ENCODE data around the gene CTU1. TPM values are rescaled to one million over a fixed set of nuclear protein-coding genes. Genes with fewer than 3 reads are reported as not detected.

The CTU1 gene
- total RNA-seq, 1 experiment from 2014 or later: 8.6 TPM

DNA sequence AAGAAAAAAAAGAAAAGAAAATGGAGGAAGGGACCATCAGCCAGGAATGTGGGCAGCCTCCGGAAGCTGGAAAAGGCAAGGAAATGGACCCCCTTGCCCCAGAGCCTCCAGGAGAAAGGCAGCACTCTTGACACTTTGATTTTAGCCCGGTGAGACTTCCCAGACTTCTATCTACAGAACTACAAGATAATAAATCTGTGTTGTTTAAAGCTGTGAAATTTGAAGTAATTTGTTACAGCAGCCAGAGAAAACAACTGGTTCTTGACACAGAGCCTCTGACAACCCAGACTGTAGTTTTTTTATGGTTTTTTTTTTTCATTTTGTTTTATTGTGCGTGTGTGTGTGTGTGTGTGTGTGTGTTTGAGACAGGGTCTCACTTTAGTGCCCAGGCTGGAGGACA is 7.6 kb downstream of the CTU1 start:
- Mint-ChIP-seq H3K4me3 (no peak overlapping the region), H3K9me3 (no peaks in the 10 kb centered on the region), H3K27me3 (ENCODE audit: low read depth) (no peaks in the 10 kb centered on the region), H3K27ac (no peak overlapping the region), H3K36me3 (peaks cover 7% of the 10 kb centered on the region; the same call in 1 of the 2 replicates), H3K4me1 (no peaks in the 10 kb centered on the region)
- ChIA-PET POLR2A (no interaction called here), CTCF (interaction anchor here (2.5 kb wide), 1 partner anchor 84 kb away, joined by 17 read pairs; no protein-coding TSS in a partner anchor)
- DNase-seq (ENCODE audit: low spot score) (no peak), ATAC-seq (no peak)
- TF ChIP-seq, protein P1, sequence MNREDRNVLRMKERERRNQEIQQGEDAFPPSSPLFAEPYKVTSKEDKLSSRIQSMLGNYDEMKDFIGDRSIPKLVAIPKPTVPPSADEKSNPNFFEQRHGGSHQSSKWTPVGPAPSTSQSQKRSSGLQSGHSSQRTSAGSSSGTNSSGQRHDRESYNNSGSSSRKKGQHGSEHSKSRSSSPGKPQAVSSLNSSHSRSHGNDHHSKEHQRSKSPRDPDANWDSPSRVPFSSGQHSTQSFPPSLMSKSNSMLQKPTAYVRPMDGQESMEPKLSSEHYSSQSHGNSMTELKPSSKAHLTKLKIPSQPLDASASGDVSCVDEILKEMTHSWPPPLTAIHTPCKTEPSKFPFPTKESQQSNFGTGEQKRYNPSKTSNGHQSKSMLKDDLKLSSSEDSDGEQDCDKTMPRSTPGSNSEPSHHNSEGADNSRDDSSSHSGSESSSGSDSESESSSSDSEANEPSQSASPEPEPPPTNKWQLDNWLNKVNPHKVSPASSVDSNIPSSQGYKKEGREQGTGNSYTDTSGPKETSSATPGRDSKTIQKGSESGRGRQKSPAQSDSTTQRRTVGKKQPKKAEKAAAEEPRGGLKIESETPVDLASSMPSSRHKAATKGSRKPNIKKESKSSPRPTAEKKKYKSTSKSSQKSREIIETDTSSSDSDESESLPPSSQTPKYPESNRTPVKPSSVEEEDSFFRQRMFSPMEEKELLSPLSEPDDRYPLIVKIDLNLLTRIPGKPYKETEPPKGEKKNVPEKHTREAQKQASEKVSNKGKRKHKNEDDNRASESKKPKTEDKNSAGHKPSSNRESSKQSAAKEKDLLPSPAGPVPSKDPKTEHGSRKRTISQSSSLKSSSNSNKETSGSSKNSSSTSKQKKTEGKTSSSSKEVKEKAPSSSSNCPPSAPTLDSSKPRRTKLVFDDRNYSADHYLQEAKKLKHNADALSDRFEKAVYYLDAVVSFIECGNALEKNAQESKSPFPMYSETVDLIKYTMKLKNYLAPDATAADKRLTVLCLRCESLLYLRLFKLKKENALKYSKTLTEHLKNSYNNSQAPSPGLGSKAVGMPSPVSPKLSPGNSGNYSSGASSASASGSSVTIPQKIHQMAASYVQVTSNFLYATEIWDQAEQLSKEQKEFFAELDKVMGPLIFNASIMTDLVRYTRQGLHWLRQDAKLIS (CRISPR knock-in tag; IDR thresholded peaks at IDR 0.05; ENCODE audit: borderline replicate concordance): no peak
- TF ChIP-seq, protein P2, sequence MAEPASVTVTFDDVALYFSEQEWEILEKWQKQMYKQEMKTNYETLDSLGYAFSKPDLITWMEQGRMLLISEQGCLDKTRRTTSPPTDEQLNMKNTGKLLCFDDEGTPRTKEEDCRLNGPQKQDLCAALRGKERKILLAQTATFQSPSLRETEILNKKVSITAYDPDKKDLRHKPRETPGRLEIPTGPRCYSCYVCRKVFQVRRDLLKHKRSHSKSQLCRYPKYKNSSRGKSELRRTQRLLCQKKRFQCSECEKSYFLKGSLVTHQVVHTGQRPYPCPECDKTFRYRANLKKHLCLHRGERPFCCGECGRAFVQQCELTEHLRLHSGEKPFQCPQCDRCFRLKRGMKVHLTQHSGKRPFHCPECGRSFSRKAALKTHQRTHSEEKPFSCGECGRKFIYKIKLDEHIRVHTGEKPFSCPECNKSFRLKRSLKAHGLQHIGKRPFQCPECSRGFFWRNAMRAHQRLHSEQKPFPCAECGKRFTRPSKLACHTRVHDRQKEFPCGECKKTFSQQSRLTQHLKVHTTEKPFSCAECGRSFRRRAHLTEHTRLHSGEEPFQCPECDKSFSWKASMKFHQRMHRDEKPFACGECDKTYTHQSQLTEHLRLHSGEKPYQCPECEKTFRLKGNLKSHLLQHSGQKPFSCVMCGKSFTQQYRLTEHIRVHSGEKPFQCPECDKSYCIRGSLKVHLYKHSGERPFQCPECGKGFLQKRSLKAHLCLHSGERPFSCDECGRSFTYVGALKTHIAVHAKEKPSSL (CRISPR knock-in tag; conservative IDR thresholded peaks at IDR 0.05): no peak
- TF ChIP-seq MYBL2 (CRISPR knock-in tag; IDR thresholded peaks at IDR 0.05): no peak
- TF ChIP-seq OVOL2 (CRISPR knock-in tag; IDR thresholded peaks at IDR 0.05; ENCODE audit: borderline replicate concordance): no peak
- no peak for TF ChIP-seq NFATC4 (CRISPR knock-in tag; IDR thresholded peaks at IDR 0.05)
- no peak for TF ChIP-seq ZNF423 (CRISPR knock-in tag; IDR thresholded peaks at IDR 0.05)
- TF ChIP-seq CDX4 (CRISPR knock-in tag; IDR thresholded peaks at IDR 0.05; ENCODE audit: borderline replicate concordance): no peak
- no peak for TF ChIP-seq FOXK1 (CRISPR knock-in tag; IDR thresholded peaks at IDR 0.05)
- TF ChIP-seq, protein P3, sequence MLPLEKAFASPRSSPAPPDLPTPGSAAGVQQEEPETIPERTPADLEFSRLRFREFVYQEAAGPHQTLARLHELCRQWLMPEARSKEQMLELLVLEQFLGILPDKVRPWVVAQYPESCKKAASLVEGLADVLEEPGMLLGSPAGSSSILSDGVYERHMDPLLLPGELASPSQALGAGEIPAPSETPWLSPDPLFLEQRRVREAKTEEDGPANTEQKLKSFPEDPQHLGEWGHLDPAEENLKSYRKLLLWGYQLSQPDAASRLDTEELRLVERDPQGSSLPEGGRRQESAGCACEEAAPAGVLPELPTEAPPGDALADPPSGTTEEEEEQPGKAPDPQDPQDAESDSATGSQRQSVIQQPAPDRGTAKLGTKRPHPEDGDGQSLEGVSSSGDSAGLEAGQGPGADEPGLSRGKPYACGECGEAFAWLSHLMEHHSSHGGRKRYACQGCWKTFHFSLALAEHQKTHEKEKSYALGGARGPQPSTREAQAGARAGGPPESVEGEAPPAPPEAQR (CRISPR knock-in tag; IDR thresholded peaks at IDR 0.05): no peak
- no peak for TF ChIP-seq RELA (CRISPR knock-in tag; IDR thresholded peaks at IDR 0.05; ENCODE audit: borderline replicate concordance)
- no peak for TF ChIP-seq FOXP1 (CRISPR knock-in tag; IDR thresholded peaks at IDR 0.05; ENCODE audit: borderline replicate concordance)
- TF ChIP-seq, protein P4, sequence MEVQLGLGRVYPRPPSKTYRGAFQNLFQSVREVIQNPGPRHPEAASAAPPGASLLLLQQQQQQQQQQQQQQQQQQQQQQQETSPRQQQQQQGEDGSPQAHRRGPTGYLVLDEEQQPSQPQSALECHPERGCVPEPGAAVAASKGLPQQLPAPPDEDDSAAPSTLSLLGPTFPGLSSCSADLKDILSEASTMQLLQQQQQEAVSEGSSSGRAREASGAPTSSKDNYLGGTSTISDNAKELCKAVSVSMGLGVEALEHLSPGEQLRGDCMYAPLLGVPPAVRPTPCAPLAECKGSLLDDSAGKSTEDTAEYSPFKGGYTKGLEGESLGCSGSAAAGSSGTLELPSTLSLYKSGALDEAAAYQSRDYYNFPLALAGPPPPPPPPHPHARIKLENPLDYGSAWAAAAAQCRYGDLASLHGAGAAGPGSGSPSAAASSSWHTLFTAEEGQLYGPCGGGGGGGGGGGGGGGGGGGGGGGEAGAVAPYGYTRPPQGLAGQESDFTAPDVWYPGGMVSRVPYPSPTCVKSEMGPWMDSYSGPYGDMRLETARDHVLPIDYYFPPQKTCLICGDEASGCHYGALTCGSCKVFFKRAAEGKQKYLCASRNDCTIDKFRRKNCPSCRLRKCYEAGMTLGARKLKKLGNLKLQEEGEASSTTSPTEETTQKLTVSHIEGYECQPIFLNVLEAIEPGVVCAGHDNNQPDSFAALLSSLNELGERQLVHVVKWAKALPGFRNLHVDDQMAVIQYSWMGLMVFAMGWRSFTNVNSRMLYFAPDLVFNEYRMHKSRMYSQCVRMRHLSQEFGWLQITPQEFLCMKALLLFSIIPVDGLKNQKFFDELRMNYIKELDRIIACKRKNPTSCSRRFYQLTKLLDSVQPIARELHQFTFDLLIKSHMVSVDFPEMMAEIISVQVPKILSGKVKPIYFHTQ (CRISPR knock-in tag; IDR thresholded peaks at IDR 0.05): no peak
- TF ChIP-seq ZMAT4 (CRISPR knock-in tag; IDR thresholded peaks at IDR 0.05): no peak
- TF ChIP-seq NR1H2 (CRISPR knock-in tag; IDR thresholded peaks at IDR 0.05): no peak
- no peak for TF ChIP-seq GTF2I (CRISPR knock-in tag; conservative IDR thresholded peaks at IDR 0.05)

Measured in WTC11 (cell line).